Fibroblast of upper back skin (primary cell): ENCODE results near the gene RASAL1.

ENCODE experiments used
- DNase-seq: peaks from one replicate; pipeline ENCODE4 v3.0.0-alpha.2; 2013

The RASAL1 gene

GRCh38 chr12:113094738-113095137 is 40.8 kb downstream of the RASAL1 start:
- DNase-seq, result no peak

- DNase-seq, result no peak
Observed at GRCh38 chr12:113093409-113094101, 42.0 kb downstream of the RASAL1 start.

- no peak for DNase-seq
Observed at GRCh38 chr12:113092607-113093408, 42.8 kb downstream of the RASAL1 start.

GRCh38 chr12:113091506-113091905 is 44.1 kb downstream of the RASAL1 start:
- no peak for DNase-seq

- DNase-seq, result no peak
Observed at GRCh38 chr12:113090740-113091139, 44.8 kb downstream of the RASAL1 start.

GRCh38 chr12:113089839-113090238 is 45.7 kb downstream of the RASAL1 start:
- no peak for DNase-seq

GRCh38 chr12:113088971-113089756 is 46.4 kb downstream of the RASAL1 start:
- no peak for DNase-seq

GRCh38 chr12:113088037-113088436 is 47.5 kb downstream of the RASAL1 start:
- no peak for DNase-seq

GRCh38 chr12:113087193-113087592 is 48.4 kb downstream of the RASAL1 start:
- no peak for DNase-seq

GRCh38 chr12:113086249-113087164 is 49.1 kb downstream of the RASAL1 start:
- DNase-seq, result no peak

- DNase-seq, result no peak
Observed at GRCh38 chr12:113083863-113084435, 51.6 kb downstream of the RASAL1 start.

- no peak for DNase-seq
Observed at GRCh38 chr12:113082486-113083148, 52.9 kb downstream of the RASAL1 start.

- no peak for DNase-seq
Observed at GRCh38 chr12:113081873-113082272, 53.7 kb downstream of the RASAL1 start.

- DNase-seq, result no peak
Observed at GRCh38 chr12:113077859-113078255, 57.7 kb downstream of the RASAL1 start.

GRCh38 chr12:113077057-113077858 is 58.3 kb downstream of the RASAL1 start:
- DNase-seq, result no peak

- DNase-seq, result no peak
Observed at GRCh38 chr12:113075137-113075683, 60.4 kb downstream of the RASAL1 start.

GRCh38 chr12:113073586-113073985 is 62.0 kb downstream of the RASAL1 start:
- DNase-seq, result no peak

GRCh38 chr12:113072136-113072535 is 63.4 kb downstream of the RASAL1 start:
- DNase-seq, result no peak

- DNase-seq, result no peak
Observed at GRCh38 chr12:113071135-113072112, 64.1 kb downstream of the RASAL1 start.
